ENCODE measurements around the gene LCE6A.

Gene LCE6A, protein sequence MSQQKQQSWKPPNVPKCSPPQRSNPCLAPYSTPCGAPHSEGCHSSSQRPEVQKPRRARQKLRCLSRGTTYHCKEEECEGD

GRCh38 chr1:152842556-152842955 lies at the start of gene LCE6A:
Gene LCE6A, plus strand, starts transcription at chr1:152842856. Its CDS starts 665 bp downstream, at chr1:152843521.
- DNase-seq (ENCODE audit: low read depth, low spot score), result no peak

GRCh38 chr1:152795686-152796085 lies 47.0 kb upstream of the LCE6A start:
- DNase-seq (ENCODE audit: low read depth, low spot score), result no peak

DNA sequence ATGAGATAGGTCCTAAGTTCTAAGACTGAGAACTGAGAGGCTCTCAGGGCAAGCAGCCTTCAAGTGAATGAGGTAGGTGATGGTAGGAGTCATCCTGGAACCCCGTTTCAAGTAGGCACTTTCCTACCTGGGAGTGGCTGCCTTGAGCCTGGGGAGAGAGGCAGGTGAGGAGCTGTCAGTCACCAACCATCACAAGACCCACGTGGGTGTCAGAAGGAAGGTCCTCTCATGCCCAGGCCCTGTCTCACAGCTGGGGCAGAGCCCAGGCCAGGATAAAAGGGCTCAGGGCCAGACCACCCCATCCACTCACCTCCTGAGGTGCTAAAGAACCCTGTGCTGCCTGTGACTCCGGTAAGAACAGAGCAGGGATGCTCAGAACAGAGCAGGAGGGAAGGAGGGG lies 46.2 kb upstream of the LCE6A start, which contains the start of gene LCE1D:
TSS of gene LCE1D (plus strand) at position 301 of the 400 bp plus-strand sequence. CDS start 1,074 bp downstream, outside the sequence.
- DNase-seq (ENCODE audit: low read depth, low spot score), result no peak

GRCh38 chr1:152801333-152801732 lies 41.3 kb upstream of the LCE6A start:
- no peak for DNase-seq (ENCODE audit: low read depth, low spot score)

GRCh38 chr1:152806576-152806975 lies 36.1 kb upstream of the LCE6A start, which contains the start of gene LCE1C:
Gene LCE1C, minus strand, starts transcription at chr1:152806651. Its CDS starts 1,173 bp downstream, at chr1:152805478.
- no peak for DNase-seq (ENCODE audit: low read depth, low spot score)

DNA sequence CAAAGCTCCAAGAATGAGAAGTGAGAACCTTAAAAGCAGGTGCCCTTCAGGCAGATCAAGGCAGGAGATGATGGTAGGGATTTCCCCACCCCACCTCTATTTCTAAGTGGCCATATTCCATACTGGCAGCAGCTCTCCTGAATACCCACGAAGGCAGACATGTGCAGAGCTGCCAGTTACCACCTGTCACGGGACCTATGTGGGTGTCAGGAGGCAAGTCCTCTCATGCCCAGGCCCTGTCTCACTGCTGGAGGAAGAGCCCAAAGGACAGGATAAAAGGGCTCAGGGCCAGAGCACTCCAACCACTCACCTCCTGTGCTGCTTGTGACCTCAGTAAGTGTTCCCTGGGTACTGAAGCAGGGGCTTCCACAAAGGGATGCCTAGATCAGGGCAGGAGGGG lies 31.6 kb upstream of the LCE6A start:
- DNase-seq (ENCODE audit: low read depth, low spot score), result no peak

DNA sequence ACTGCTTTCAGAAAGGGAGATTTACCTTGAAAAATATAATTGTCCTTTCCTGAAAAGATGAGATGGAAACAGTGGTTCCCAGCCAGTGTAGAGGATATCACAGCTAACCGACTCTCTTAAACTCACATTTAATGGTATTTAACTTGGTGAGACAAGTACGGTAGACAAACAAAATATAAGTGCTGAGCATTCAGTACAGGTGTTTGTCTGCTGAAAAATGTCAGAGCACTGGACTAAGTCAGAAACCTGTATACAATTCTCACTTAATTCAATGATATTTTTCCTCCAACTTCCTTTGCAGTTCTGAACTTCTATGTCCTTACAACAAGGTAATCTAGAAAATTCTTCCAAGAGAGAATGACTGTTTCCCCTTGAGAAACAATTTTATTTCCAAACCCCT lies 31.0 kb upstream of the LCE6A start, which contains the start of gene LCE1B:
TSS of gene LCE1B (plus strand) at position 301 of the 400 bp plus-strand sequence. CDS start 476 bp downstream, outside the sequence.
- DNase-seq (ENCODE audit: low read depth, low spot score), result no peak

DNA sequence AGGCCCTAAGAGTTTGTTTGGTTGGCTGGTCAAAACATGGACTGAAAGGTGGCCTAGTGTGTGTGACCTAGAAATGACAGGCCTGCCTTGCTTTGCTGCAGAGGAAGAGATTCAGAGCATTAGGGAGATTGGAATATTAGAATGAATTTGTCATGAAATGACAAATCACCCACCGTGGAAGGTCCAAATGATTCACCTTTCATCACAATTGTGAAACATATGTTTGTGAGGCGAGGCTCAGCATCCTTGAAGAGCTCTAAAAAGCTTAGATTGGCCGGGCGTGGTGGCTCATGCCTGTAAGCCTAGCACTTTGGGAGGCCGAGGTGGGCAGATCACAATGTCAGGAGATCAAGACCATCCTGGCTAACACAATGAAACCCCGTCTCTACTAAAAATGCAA lies 25.3 kb upstream of the LCE6A start:
- DNase-seq (ENCODE audit: low read depth, low spot score), result no peak

DNA sequence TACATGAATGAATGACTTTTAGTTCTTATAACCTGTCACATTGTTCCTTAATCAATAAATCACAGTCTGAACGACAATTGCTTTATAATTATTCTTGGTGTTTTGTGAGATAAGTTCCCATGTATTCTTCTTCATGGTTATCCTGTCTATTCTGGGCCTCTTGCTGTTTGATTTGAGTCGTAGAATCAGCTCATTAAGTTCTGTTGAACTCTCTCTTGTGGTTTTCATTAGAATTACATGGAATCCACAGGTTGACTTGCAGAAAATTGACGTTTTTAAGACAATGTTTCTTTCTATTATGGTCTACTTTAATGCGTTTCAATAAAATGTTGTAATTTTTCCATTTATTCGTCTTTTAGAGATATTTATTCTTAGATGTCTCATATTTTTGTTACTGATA lies 19.4 kb upstream of the LCE6A start:
- no peak for DNase-seq (ENCODE audit: low read depth, low spot score)

GRCh38 chr1:152824964-152825363 lies 17.7 kb upstream of the LCE6A start:
- DNase-seq (ENCODE audit: low read depth, low spot score), result no peak

GRCh38 chr1:152827173-152827572 lies 15.5 kb upstream of the LCE6A start, which contains the start of gene LCE1A:
Gene LCE1A, plus strand, starts transcription at chr1:152827473. Its CDS starts 0 bp downstream, at chr1:152827473.
- DNase-seq (ENCODE audit: low read depth, low spot score), result no peak

GRCh38 chr1:152836870-152837269 lies 5.8 kb upstream of the LCE6A start:
- DNase-seq (ENCODE audit: low read depth, low spot score), result no peak

GRCh38 chr1:152855661-152856060 lies 13.0 kb downstream of the LCE6A start:
- DNase-seq (ENCODE audit: low read depth, low spot score), result no peak

GRCh38 chr1:152858062-152858461 lies 15.4 kb downstream of the LCE6A start:
- DNase-seq (ENCODE audit: low read depth, low spot score), result no peak

- no peak for DNase-seq (ENCODE audit: low read depth, low spot score)
Measured at GRCh38 chr1:152859696-152860095, 17.0 kb downstream of the LCE6A start, which contains the start of gene LCE7A. Gene LCE7A, plus strand, starts transcription at chr1:152859996. Its CDS starts 702 bp downstream, at chr1:152860698.

DNA sequence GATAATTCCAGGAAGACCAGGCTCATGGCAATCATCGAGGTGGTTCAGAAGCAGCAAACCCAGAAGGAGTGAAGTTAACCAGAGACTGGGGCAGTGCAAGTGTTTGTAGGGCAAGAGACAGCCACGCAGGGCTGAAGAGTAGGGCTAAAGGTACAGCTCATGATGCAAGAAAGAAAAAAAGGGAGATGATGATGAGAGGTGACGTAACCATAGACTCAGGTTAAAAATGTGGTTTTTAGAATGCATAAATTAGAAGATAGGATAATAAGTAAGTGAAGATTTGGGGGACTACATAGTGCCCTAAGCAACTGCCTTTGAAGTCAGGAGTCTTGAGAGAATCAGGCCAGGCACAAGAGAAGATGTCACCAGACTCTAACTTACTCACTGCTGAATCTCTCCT lies 17.5 kb downstream of the LCE6A start:
- no peak for DNase-seq (ENCODE audit: low read depth, low spot score)

GRCh38 chr1:152861374-152861773 lies 18.7 kb downstream of the LCE6A start:
- no peak for DNase-seq (ENCODE audit: low read depth, low spot score)

- DNase-seq (ENCODE audit: low read depth, low spot score), result no peak
Measured at GRCh38 chr1:152864443-152864842, 21.8 kb downstream of the LCE6A start.

GRCh38 chr1:152866321-152866720 lies 23.7 kb downstream of the LCE6A start:
- DNase-seq (ENCODE audit: low read depth, low spot score), result no peak

- peak; percentile 68 for DNase-seq (ENCODE audit: low read depth, low spot score)
Measured at GRCh38 chr1:152869808-152870419, 27.3 kb downstream of the LCE6A start.

- DNase-seq (ENCODE audit: low read depth, low spot score), result peak; percentile 39
Measured at GRCh38 chr1:152870831-152871730, 28.4 kb downstream of the LCE6A start.

GRCh38 chr1:152871731-152872126 lies 29.1 kb downstream of the LCE6A start:
- no peak for DNase-seq (ENCODE audit: low read depth, low spot score)

Measured in ELF-1 (cell line).